IPS DF 6.9 (cell line): Measurements from ENCODE around the gene NR3C1.

Source experiments
- DNase-seq: peaks from one replicate; pipeline ENCODE4 v3.0.0-alpha.2; 2013; ENCODE audit warnings: low read depth, low spot score
- H3K27ac ChIP-seq: one replicate; pipeline ENCODE4 v1.5.1; 2013; ENCODE audit warnings: low read length, control low read depth
- H3K27me3 ChIP-seq: 2 replicates; pipeline ENCODE4 v1.6.1; 2013; ENCODE audit warnings: mild to moderate bottlenecking, low read length; ENCODE audit not compliant: control insufficient read depth, insufficient read depth
- H3K36me3 ChIP-seq: 2 replicates; pipeline ENCODE4 v1.6.1; 2013; ENCODE audit warnings: low read length; ENCODE audit not compliant: control insufficient read depth, insufficient read depth
- H3K4me1 ChIP-seq: 2 replicates; pipeline ENCODE4 v1.6.1; 2013; ENCODE audit warnings: low read length; ENCODE audit not compliant: control insufficient read depth, insufficient read depth
- H3K4me3 ChIP-seq: 2 replicates; pipeline ENCODE4 v1.5.1; 2013; ENCODE audit warnings: mild to moderate bottlenecking, low read length
- H3K9me3 ChIP-seq: 2 replicates; pipeline ENCODE4 v1.6.1; 2013; ENCODE audit warnings: low read length, inconsistent platforms; ENCODE audit not compliant: control insufficient read depth, insufficient read depth
- WGBS: extraction: QIAGEN DNeasy Blood & Tissue Kit; methylation state at CpG from one replicate; pipeline ENCODE4 v1.1.7; 2013; ENCODE audit warnings: mixed read lengths, missing lambda C conversion rate; ENCODE audit not compliant: insufficient read length, insufficient coverage; 5-methylcytosine and 5-hydroxymethylcytosine counted together

NR3C1 gene

GRCh38 chr5:143244000-143244736 is 159.3 kb downstream of the NR3C1 start:
- whole genome bisulfite sequencing = no CpG with 5 or more reads among the region's 16 CpGs
- Histone ChIP-seq H3K27ac (no peak overlapping the region), H3K36me3 (no peaks in the 10 kb centered on the region), H3K4me3 (no peak overlapping the region), H3K4me1 (no peaks in the 10 kb centered on the region), H3K27me3 (no peaks in the 10 kb centered on the region), H3K9me3 (no peaks in the 10 kb centered on the region)
- no peak for DNase-seq

- H3K27me3 ChIP-seq = no peaks in the 10 kb centered on the region
- DNase-seq = no peak
- H3K4me3 ChIP-seq = no peak overlapping the region
- H3K27ac ChIP-seq = no peak overlapping the region
- H3K36me3 ChIP-seq = no peaks in the 10 kb centered on the region
- WGBS = no CpG with 5 or more reads among the region's 6 CpGs
- H3K4me1 ChIP-seq = no peaks in the 10 kb centered on the region
- H3K9me3 ChIP-seq = no peaks in the 10 kb centered on the region
These were observed 160.4 kb downstream of the NR3C1 start for GRCh38 chr5:143243103-143243502.

DNA sequence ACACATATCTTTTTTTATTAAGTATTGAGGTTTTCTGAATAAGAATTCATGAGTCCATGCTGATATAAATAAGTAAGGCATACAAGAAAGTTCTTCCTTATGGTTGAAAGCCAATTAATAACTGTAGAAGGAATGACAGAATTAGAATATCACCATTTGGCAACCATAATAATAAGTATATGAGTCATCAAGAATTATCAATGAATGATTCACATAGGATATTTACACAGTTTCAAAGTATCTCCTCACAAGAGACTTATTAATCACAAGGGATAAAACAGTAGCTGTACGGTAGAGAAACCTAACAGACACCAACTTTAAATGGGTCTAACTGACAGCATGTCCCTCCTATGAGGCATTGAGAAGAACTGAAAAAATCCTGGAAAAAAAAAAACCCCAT is 161.6 kb downstream of the NR3C1 start:
- no peak for DNase-seq

GRCh38 chr5:143239882-143240518 is 163.5 kb downstream of the NR3C1 start:
- Histone ChIP-seq H3K9me3 (no peaks in the 10 kb centered on the region), H3K27me3 (no peaks in the 10 kb centered on the region), H3K27ac (no peak overlapping the region), H3K4me3 (no peak overlapping the region), H3K4me1 (no peaks in the 10 kb centered on the region), H3K36me3 (no peaks in the 10 kb centered on the region)
- WGBS = no CpG with 5 or more reads among the region's 5 CpGs
- DNase-seq = no peak

More for the DNA sequence above, 161.6 kb downstream of the NR3C1 start:
- no peaks in the 10 kb centered on the region for H3K36me3 ChIP-seq
- no peak overlapping the region for H3K4me3 ChIP-seq
- WGBS = no CpG with 5 or more reads among the region's 1 CpG
- no peak overlapping the region for H3K27ac ChIP-seq
- H3K9me3 ChIP-seq = no peaks in the 10 kb centered on the region
- H3K4me1 ChIP-seq = no peaks in the 10 kb centered on the region
- no peaks in the 10 kb centered on the region for H3K27me3 ChIP-seq

DNA sequence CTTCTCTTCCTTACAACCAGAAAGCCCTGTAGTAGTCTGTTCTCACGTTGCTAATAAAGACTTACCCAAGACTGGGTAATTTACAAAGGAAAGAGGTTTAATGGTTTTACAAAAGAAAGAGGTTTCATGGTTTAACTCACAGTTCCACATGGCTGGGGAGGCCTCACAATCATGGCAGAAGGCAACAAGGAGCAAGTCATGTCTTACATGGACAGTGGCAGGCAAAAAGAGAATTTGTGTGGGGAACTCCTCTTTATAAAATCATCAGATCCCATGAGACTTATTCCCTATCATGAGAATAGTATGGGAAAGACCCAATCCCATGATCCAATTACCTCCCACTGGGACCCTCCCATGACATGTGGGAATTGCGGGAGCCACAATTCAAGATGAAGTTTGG is 164.9 kb downstream of the NR3C1 start:
- Histone ChIP-seq H3K4me1 (no peaks in the 10 kb centered on the region), H3K4me3 (no peak overlapping the region), H3K27me3 (no peaks in the 10 kb centered on the region), H3K36me3 (no peaks in the 10 kb centered on the region), H3K9me3 (no peaks in the 10 kb centered on the region), H3K27ac (no peak overlapping the region)
- WGBS = no CpG with 5 or more reads among the region's 2 CpGs
- DNase-seq = no peak

DNA sequence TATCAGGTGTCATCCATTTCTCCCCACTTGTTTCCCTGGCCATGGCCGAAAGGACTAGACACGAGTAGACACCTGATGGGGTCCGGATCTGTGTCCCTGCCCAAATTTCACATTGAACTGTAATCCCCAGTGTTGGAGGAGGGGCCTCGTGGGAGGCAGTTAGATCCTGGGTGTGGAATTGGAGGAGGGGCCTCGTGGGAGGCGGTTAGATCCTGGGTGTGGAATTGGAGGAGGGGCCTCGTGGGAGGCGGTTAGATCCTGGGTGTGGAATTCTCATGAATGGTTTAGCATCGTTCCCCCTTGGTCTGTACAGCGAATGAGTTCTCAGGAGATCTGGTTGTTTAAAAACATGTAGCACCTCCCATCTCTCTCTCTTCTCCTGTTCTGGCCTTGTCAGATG is 165.8 kb downstream of the NR3C1 start:
- H3K9me3 ChIP-seq = no peaks in the 10 kb centered on the region
- no peak for DNase-seq
- H3K4me3 ChIP-seq = no peak overlapping the region
- WGBS = no CpG with 5 or more reads among the region's 10 CpGs
- no peak overlapping the region for H3K27ac ChIP-seq
- no peaks in the 10 kb centered on the region for H3K27me3 ChIP-seq
- H3K4me1 ChIP-seq = no peaks in the 10 kb centered on the region
- no peaks in the 10 kb centered on the region for H3K36me3 ChIP-seq

GRCh38 chr5:143236682-143237081 is 166.8 kb downstream of the NR3C1 start:
- Histone ChIP-seq H3K27me3 (no peaks in the 10 kb centered on the region), H3K4me1 (no peaks in the 10 kb centered on the region), H3K27ac (no peak overlapping the region), H3K4me3 (no peak overlapping the region), H3K9me3 (no peaks in the 10 kb centered on the region), H3K36me3 (no peaks in the 10 kb centered on the region)
- no peak for DNase-seq
- no CpG with 5 or more reads among the region's 2 CpGs for WGBS

- DNase-seq = no peak
- H3K9me3 ChIP-seq = no peaks in the 10 kb centered on the region
- H3K36me3 ChIP-seq = no peaks in the 10 kb centered on the region
- no CpG with 5 or more reads among the region's 3 CpGs for WGBS
- no peaks in the 10 kb centered on the region for H3K4me1 ChIP-seq
- H3K27me3 ChIP-seq = no peaks in the 10 kb centered on the region
- H3K27ac ChIP-seq = no peak overlapping the region
- no peak overlapping the region for H3K4me3 ChIP-seq
These were observed 168.1 kb downstream of the NR3C1 start for GRCh38 chr5:143235423-143235822.

GRCh38 chr5:143234162-143234842 is 169.2 kb downstream of the NR3C1 start:
- DNase-seq = no peak
- H3K4me3 ChIP-seq = no peak overlapping the region
- WGBS = no CpG with 5 or more reads among the region's 9 CpGs
- H3K4me1 ChIP-seq = no peaks in the 10 kb centered on the region
- no peaks in the 10 kb centered on the region for H3K36me3 ChIP-seq
- H3K9me3 ChIP-seq = no peaks in the 10 kb centered on the region
- H3K27ac ChIP-seq = no peak overlapping the region
- no peaks in the 10 kb centered on the region for H3K27me3 ChIP-seq

DNA sequence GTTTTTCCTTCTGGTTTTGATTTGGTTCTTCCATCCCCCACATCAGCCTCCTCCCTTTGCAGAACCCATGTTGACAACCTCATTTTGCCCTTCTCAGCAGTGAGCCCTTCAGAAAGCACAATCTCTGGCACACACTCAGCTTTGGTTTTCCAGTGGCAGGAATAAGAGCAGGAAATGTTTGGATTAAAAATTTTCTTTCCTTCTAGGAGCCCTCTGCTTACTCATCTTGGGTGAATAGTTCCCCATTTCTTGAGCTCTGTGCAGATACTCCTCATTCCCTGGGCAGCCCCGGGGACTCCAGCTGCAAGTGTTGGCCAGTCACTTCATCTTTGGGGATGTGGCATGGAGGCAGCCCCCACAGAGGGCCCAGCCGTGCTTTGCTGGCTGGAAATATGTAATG is 170.5 kb downstream of the NR3C1 start:
- Histone ChIP-seq H3K4me1 (no peaks in the 10 kb centered on the region), H3K27me3 (no peaks in the 10 kb centered on the region), H3K27ac (no peak overlapping the region), H3K9me3 (no peaks in the 10 kb centered on the region), H3K4me3 (no peak overlapping the region), H3K36me3 (no peaks in the 10 kb centered on the region)
- no CpG with 5 or more reads among the region's 2 CpGs for WGBS
- DNase-seq = no peak
